Spleen (tissue), 11 donors: ENCODE data around the gene TLE5. TPM values are rescaled to one million over a fixed set of nuclear protein-coding genes. Genes with fewer than 3 reads are reported as not detected.

Source experiments
- DNase-seq: peaks from one replicate; pipeline ENCODE4 v3.0.0-alpha.2; 2020
- H3K27ac ChIP-seq, 8 donors: fragments of 200-600 bp; sonication (generic) in 7 of 8; 1 replicate in 4 of 8; 2 replicates in 4 of 8; pipeline versions ENCODE4 v1.5.0 to v1.8.0; 2016 to 2021; ENCODE audit warnings: inconsistent platforms in 4 of 8, mild to moderate bottlenecking in 4 of 8, moderate library complexity in 1 of 8
- H3K27me3 ChIP-seq, 7 donors: fragments of 200-600 bp; sonication (generic) in 6 of 7; replicated peaks in 1 of 7; 1 replicate in 4 of 7; 2 replicates in 3 of 7; pipeline versions ENCODE4 v1.5.0 to v1.8.0; 2016 to 2021; ENCODE audit warnings: inconsistent platforms in 3 of 7, mild to moderate bottlenecking in 1 of 7
- H3K36me3 ChIP-seq, 6 donors: fragments of 200-600 bp; sonication (generic) in 5 of 6; 1 replicate in 4 of 6; 2 replicates in 2 of 6; pipeline versions ENCODE4 v1.5.0 to v1.8.0; 2016 to 2021; ENCODE audit warnings: inconsistent platforms in 2 of 6
- H3K4me1 ChIP-seq, 6 donors: fragments of 200-600 bp; sonication (generic) in 5 of 6; 1 replicate in 3 of 6; 2 replicates in 3 of 6; pipeline versions ENCODE4 v1.5.0 to v1.8.0; 2016 to 2021; ENCODE audit warnings: inconsistent platforms in 3 of 6
- H3K4me3 ChIP-seq, 8 donors: fragments of 200-600 bp; sonication (generic) in 7 of 8; 1 replicate in 4 of 8; 2 replicates in 4 of 8; pipeline versions ENCODE4 v1.5.0 to v1.8.0; 2016 to 2021; ENCODE audit warnings: inconsistent platforms in 4 of 8, mild to moderate bottlenecking in 4 of 8, moderate library complexity in 2 of 8
- H3K9me3 ChIP-seq, 8 donors: fragments of 200-600 bp; sonication (generic) in 7 of 8; 1 replicate in 4 of 8; 2 replicates in 4 of 8; pipeline versions ENCODE4 v1.5.0 to v1.8.0; 2016 to 2021; ENCODE audit warnings: inconsistent platforms in 4 of 8
- POLR2A ChIP-seq, 3 donors: fragments of 450-650 bp; IDR thresholded peaks; one replicate each; pipeline ENCODE4 v1.5.1; 2017; ENCODE audit warnings: antibody characterized with exemption in 3 of 3, mild to moderate bottlenecking in 1 of 3
- POLR2AphosphoS5 ChIP-seq, 3 donors: sonication (generic); formaldehyde crosslinking; IDR thresholded peaks; one replicate each; pipeline ENCODE4 v1.5.1; 2017; ENCODE audit warnings: antibody characterized with exemption in 3 of 3
- WGBS, 5 donors: extraction: QIAGEN DNeasy Blood & Tissue Kit in 3 of 5; methylation state at CpG; one replicate each; pipeline versions ENCODE4 v1.1.5 to v1.1.7; 2013 to 2018; 5-methylcytosine and 5-hydroxymethylcytosine counted together
- intact Hi-C: fragments of 100-400 bp; cut with DNase I; formaldehyde crosslinking; loops from one replicate; pipeline ENCODE4 v1.15.0; 2023; ENCODE audit warnings: low total_unique reads
- polyA plus RNA-seq, 3 donors: library from polyadenylated mRNA; stranded (reverse); fragments of 200-250 nt; gene quantifications; one replicate each; pipeline ENCODE4 v1.2.1, GENCODE V29; 2013
- total RNA-seq, 7 donors: library from RNA; depleted of rRNA in 3 of 7; stranded (reverse); fragments of >200 nt in 3 of 7; fragmentation: NEBNext Ultra II Directional in 4 of 7; extraction: Animal tissue kit (Norgen Biotek cat#: 25700) in 4 of 7; gene quantifications; one replicate each; pipeline versions ENCODE4 v1.1.0 to v1.2.1, GENCODE V29; 2016 to 2021
- TF ChIP-seq, protein P1 (sequence below), 11 experiments: fragments of 200-600 bp in 7 of 11; fragments of 450-650 bp in 4 of 11; sonication (generic) in 4 of 11; IDR thresholded peaks in 8 of 11; conservative IDR thresholded peaks in 3 of 11; 1 replicate in 7 of 11; 2 replicates in 4 of 11; pipeline versions ENCODE4 v1.4.0 to v1.8.0; 2016 to 2021; ENCODE audit warnings: antibody characterized with exemption in 11 of 11, inconsistent platforms in 4 of 11, mild to moderate bottlenecking in 1 of 11
- donor health status: healthy with polysubstance abuse.
- donor health status: DM: no; HTN: no; CAD: no; lungs with moderate emphysema.
- donor health status: DM: no; HTN: no; CAD: no.
- donor health status: Bipolar disorder and iron deficiency.
- donor health status: healthy.
- donor health status: DM: no; HTN: no; CAD: no.
- donor health status: DM: yes; HTN: yes; CAD: no.

TLE5 gene
- total and polyA plus RNA-seq, 10 donors = 325 to 618 (median 435) TPM

DNA sequence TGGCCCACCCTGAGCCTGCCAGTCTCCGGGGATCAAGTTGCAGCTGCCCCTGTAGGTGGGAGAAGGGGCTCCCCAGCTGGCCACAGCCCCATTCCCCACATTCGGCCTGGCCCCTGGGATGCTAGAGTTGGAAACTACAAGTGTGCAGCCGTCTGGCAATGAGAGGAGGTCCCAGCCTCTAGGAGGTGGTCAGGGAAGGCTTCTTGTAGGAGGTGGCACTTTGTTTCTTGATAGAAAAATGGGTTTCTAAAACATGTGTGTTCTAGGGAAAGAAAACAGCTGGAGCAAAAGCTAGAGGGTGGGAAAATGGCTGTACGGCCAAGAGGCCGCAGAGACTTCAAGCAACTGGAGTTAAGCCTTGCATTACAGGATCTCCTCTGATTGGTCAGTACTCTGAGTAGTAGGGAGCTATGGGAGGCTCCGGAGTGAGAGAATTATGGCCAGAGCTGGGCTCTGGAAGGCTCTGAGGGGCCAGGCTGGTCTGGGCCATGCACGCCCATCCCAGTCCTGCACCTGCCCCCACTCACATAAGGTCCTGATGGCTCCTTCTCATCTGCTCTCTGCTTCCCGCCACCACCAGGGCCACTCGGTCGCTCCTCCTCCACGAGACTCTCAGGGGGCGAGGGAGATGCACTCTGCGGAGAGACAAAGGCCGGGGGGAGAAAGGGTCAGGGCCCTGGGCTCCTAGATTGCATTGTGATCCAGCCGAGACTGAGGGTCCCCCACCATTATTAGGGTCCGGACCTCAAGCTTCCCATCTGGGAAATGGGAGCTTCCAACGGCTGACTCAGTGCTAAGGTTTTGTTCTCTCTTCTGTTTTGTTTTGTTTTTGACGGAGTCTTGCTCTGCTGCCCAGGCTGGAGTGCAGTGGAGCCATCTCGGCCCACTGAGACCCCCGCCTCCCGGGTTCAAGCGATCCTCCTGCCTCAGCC is 46.9 kb downstream of the TLE5 start:
- Histone ChIP-seq H3K9me3 (no peaks in the 10 kb centered on the region), H3K4me1 (no peaks in the 10 kb centered on the region), H3K4me3 (no peak overlapping the region), H3K36me3 (peaks cover 0 to 75% (median 2%) of the 10 kb centered on the region in 6 donors), H3K27me3 (no peaks in the 10 kb centered on the region), H3K27ac (no peak overlapping the region)
- intact Hi-C loops = no loop called here
- WGBS, 5 donors = 86 to 92% (median 91%) methylated on average over 21 to 22 of the region's 22 CpGs
- TF ChIP-seq POLR2AphosphoS5 (IDR thresholded peaks at IDR 0.05) = no peak
- no peak for TF ChIP-seq POLR2A (IDR thresholded peaks at IDR 0.05)
- TF ChIP-seq, protein P1, sequence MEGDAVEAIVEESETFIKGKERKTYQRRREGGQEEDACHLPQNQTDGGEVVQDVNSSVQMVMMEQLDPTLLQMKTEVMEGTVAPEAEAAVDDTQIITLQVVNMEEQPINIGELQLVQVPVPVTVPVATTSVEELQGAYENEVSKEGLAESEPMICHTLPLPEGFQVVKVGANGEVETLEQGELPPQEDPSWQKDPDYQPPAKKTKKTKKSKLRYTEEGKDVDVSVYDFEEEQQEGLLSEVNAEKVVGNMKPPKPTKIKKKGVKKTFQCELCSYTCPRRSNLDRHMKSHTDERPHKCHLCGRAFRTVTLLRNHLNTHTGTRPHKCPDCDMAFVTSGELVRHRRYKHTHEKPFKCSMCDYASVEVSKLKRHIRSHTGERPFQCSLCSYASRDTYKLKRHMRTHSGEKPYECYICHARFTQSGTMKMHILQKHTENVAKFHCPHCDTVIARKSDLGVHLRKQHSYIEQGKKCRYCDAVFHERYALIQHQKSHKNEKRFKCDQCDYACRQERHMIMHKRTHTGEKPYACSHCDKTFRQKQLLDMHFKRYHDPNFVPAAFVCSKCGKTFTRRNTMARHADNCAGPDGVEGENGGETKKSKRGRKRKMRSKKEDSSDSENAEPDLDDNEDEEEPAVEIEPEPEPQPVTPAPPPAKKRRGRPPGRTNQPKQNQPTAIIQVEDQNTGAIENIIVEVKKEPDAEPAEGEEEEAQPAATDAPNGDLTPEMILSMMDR (IDR thresholded peaks at IDR 0.05 in 8 of 11, conservative IDR thresholded peaks at IDR 0.05 in 3 of 11) = no peak
- DNase-seq = no peak

DNA sequence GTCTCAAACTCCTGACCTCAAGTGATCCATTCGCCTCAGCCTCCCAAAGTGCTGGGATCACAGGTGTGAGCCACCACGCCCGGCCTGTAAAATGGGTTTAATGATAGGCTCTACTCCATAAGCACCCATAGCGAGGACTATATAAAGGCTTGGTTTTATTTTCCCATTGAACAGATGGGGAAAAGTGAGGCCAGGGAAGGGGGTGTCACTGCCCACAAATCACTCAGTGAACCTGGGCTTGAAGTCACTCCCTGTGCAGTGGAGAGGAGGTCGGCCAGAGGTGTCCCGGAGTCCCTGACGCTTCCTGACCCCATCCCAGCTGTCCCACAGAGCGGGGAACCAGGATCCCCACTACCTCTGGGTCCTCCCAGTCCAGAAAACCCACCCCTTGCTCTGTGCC is 48.2 kb downstream of the TLE5 start:
- Histone ChIP-seq H3K27me3 (no peaks in the 10 kb centered on the region), H3K4me3 (no peak overlapping the region), H3K27ac (no peak overlapping the region), H3K9me3 (no peaks in the 10 kb centered on the region), H3K36me3 (peaks cover 0 to 75% (median 4%) of the 10 kb centered on the region in 6 donors), H3K4me1 (no peaks in the 10 kb centered on the region)
- intact Hi-C loops = no loop called here
- TF ChIP-seq, protein P1 (IDR thresholded peaks at IDR 0.05 in 8 of 11, conservative IDR thresholded peaks at IDR 0.05 in 3 of 11) = no peak
- TF ChIP-seq POLR2AphosphoS5 (IDR thresholded peaks at IDR 0.05) (no peak), POLR2A (IDR thresholded peaks at IDR 0.05) (no peak)
- no peak for DNase-seq
- 90 to 97% (median 95%) methylated on average over 6 to 8 of the region's 8 CpGs for WGBS, 5 donors

DNA sequence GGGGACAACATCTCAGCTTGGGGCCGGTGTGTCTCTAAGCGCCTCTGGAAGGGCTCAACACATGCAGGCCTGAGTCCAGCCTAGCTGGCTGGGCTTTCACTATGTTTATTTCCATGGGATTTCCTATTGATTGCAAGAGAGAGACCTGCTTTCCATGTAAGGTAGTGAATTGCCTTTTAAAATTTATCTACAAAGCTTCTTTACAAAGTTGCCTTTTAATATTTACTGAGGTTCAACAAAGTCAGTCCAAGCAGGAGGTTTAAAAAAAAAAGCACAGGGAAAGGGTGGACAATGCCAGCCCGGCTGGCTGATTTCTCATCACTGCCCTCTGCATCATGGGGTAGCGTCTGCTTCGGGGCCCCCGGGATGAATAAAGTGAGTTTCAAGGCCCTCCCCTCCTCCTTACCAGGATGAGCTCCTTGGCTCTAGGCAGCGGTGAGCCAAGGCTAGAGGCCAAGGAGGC is 49.0 kb downstream of the TLE5 start:
- DNase-seq = no peak
- WGBS, 5 donors = 83 to 92% (median 88%) methylated on average over 7 of the region's 7 CpGs

More for the DNA sequence above, 49.0 kb downstream of the TLE5 start:
- Histone ChIP-seq H3K27me3 (no peaks in the 10 kb centered on the region), H3K4me1 (no peaks in the 10 kb centered on the region), H3K36me3 (peaks cover 0 to 79% (median 5%) of the 10 kb centered on the region in 6 donors), H3K27ac (no peak overlapping the region), H3K9me3 (no peaks in the 10 kb centered on the region), H3K4me3 (no peak overlapping the region)
- intact Hi-C loops = no loop called here
- TF ChIP-seq POLR2A (IDR thresholded peaks at IDR 0.05) (no peak), POLR2AphosphoS5 (IDR thresholded peaks at IDR 0.05) (no peak)
- TF ChIP-seq, protein P1 (IDR thresholded peaks at IDR 0.05 in 8 of 11, conservative IDR thresholded peaks at IDR 0.05 in 3 of 11) = no peak
